ENCODE results near the gene SDC4. TPM values are rescaled to one million over a fixed set of nuclear protein-coding genes. Genes with fewer than 3 reads are reported as not detected.
A peak's percentile ranks its signal among the peaks of the same experiment; 100 is the strongest.

The SDC4 gene
- total RNA-seq (100 to 1,000 TPM in 2 of 4 donors, 10 to 100 TPM in 2; 32.2 to 283 (median 161) TPM), polyA plus RNA-seq (100 to 1,000 TPM in 1 of 3 donors, 10 to 100 TPM in 2; 41.6 to 323 (median 63.9) TPM)
- long read RNA-seq, donor 1, transcript SDC4-201 (5 exons, 2,613 nt): major isoform, 13 of 24 reads
- long read RNA-seq, donor 1, partial matches to known transcripts: 0 of 24 reads
- long read RNA-seq, donor 1, other reads (novel, unspliced or antisense): 11 of 24 reads
- long read RNA-seq, donor 2, transcript SDC4-201 (5 exons, 2,613 nt): major isoform, 42 of 100 reads
- long read RNA-seq, donor 2, partial matches to known transcripts: 6 of 100 reads
- long read RNA-seq, donor 2, other reads (novel, unspliced or antisense): 52 of 100 reads

- H3K9me3 ChIP-seq: no peaks in the 10 kb centered on the region
- peak within 1 kb of the TSS; percentile 79 for H3K4me3 ChIP-seq
- H3K4me1 ChIP-seq: peaks cover 28% of the 10 kb centered on the region
- no peak for TF ChIP-seq CTCF (IDR thresholded peaks at IDR 0.05)
- DNase-seq (peak; percentile 79 to 88), ATAC-seq (peak; percentile 62 to 74 (median 68))
- H3K27ac ChIP-seq: peak within 1 kb of the TSS; percentile 94
- no peaks in the 10 kb centered on the region for H3K27me3 ChIP-seq (ENCODE audit: insufficient read depth in 3 of 3, low read length in 2 of 3)
- no peaks in the 10 kb centered on the region for H3K36me3 ChIP-seq (ENCODE audit: insufficient read depth in 1 of 2, low read depth in 1 of 2)
- intact Hi-C loops (cut with DNase I): loop anchor here (2.0 to 10.0 kb wide), 2 partner anchors 15 to 1143 kb away; partner anchors contain the start of gene SYS1 (in 1 of the 2)
- WGBS, 3 donors: 0 to 2% (median 1%) methylated on average over 45 to 77 of the region's 77 CpGs
Observed at GRCh38 chr20:45347936-45348778, at the start of gene SDC4. Gene SDC4, minus strand, starts transcription at chr20:45348424. Its CDS starts 40 bp downstream, at chr20:45348384.

- no peaks in the 10 kb centered on the region for H3K9me3 ChIP-seq
- WGBS, 3 donors: 88 to 90% (median 88%) methylated on average over 7 of the region's 7 CpGs
- DNase-seq (no peak), ATAC-seq (no peak)
- no peaks in the 10 kb centered on the region for H3K36me3 ChIP-seq (ENCODE audit: insufficient read depth in 1 of 2, low read depth in 1 of 2)
- no peaks in the 10 kb centered on the region for H3K27me3 ChIP-seq (ENCODE audit: insufficient read depth in 3 of 3, low read length in 2 of 3)
- TF ChIP-seq CTCF (IDR thresholded peaks at IDR 0.05): no peak
- H3K27ac ChIP-seq: no peak overlapping the region
- intact Hi-C loops (cut with DNase I): no loop called here
- no peaks in the 10 kb centered on the region for H3K4me1 ChIP-seq
- no peak overlapping the region for H3K4me3 ChIP-seq
Observed at GRCh38 chr20:45395114-45395415, 46.8 kb upstream of the SDC4 start.

- TF ChIP-seq CTCF (IDR thresholded peaks at IDR 0.05): no peak
- 77 to 89% (median 79%) methylated on average over 21 of the region's 21 CpGs for WGBS, 3 donors
- H3K27ac ChIP-seq: no peak overlapping the region
- H3K9me3 ChIP-seq: no peaks in the 10 kb centered on the region
- no peaks in the 10 kb centered on the region for H3K4me1 ChIP-seq
- no peaks in the 10 kb centered on the region for H3K27me3 ChIP-seq (ENCODE audit: insufficient read depth in 3 of 3, low read length in 2 of 3)
- ATAC-seq: no peak
- intact Hi-C loops (cut with DNase I): no loop called here
- no peak for DNase-seq
- H3K36me3 ChIP-seq (ENCODE audit: insufficient read depth in 1 of 2, low read depth in 1 of 2): no peaks in the 10 kb centered on the region
- H3K4me3 ChIP-seq: no peak overlapping the region
Observed at GRCh38 chr20:45394221-45395113, 46.2 kb upstream of the SDC4 start.

GRCh38 chr20:45392733-45393132, 44.5 kb upstream of the SDC4 start:
- Histone ChIP-seq H3K27ac (no peak overlapping the region), H3K4me3 (no peak overlapping the region), H3K9me3 (no peaks in the 10 kb centered on the region), H3K4me1 (no peaks in the 10 kb centered on the region), H3K36me3 (ENCODE audit: insufficient read depth in 1 of 2, low read depth in 1 of 2) (no peaks in the 10 kb centered on the region), H3K27me3 (ENCODE audit: insufficient read depth in 3 of 3, low read length in 2 of 3) (no peaks in the 10 kb centered on the region)
- ATAC-seq (peak in 1 of 4 donors; percentile 31), DNase-seq (no peak)
- 89 to 91% (median 90%) methylated on average over 3 of the region's 3 CpGs for WGBS, 3 donors
- TF ChIP-seq CTCF (IDR thresholded peaks at IDR 0.05): no peak
- intact Hi-C loops (cut with DNase I): loop anchor here in 1 of 2 donors (1.0 kb wide), 1 partner anchor 16 kb away; no protein-coding TSS in a partner anchor
